HepG2 (cell line): ENCODE measurements around the gene CCDC183. TPM values are rescaled to one million over a fixed set of nuclear protein-coding genes. Genes with fewer than 3 reads are reported as not detected.

Experiments
- EHMT2 ChIP-seq: fragments of 200-600 bp; sonication (generic); IDR thresholded peaks from 2 replicates; pipeline ENCODE4 v1.7.0; 2017; ENCODE audit warnings: antibody characterized with exemption, low read depth, low read length, borderline replicate concordance
- ELF1 ChIP-seq: sonication (generic); formaldehyde crosslinking; IDR thresholded peaks from 2 replicates; pipeline ENCODE4 v1.4.0; 2020; ENCODE audit warnings: missing genetic modification reagents
- JUND ChIP-seq: sonication (generic); formaldehyde crosslinking; IDR thresholded peaks from 2 replicates; pipeline ENCODE4 v1.8.0; 2022; ENCODE audit warnings: mild to moderate bottlenecking, missing genetic modification reagents
- MTF2 ChIP-seq: sonication (generic); formaldehyde crosslinking; IDR thresholded peaks from 2 replicates; pipeline ENCODE4 v1.5.0; 2020; ENCODE audit warnings: missing genetic modification reagents, borderline replicate concordance
- NCOA5 ChIP-seq: sonication (generic); formaldehyde crosslinking; IDR thresholded peaks from 2 replicates; pipeline ENCODE4 v1.4.0; 2020; ENCODE audit warnings: missing genetic modification reagents
- NR2C2 ChIP-seq: sonication (generic); formaldehyde crosslinking; IDR thresholded peaks from 2 replicates; pipeline ENCODE4 v1.4.0; 2020; ENCODE audit warnings: missing genetic modification reagents, mild to moderate bottlenecking, moderate library complexity, borderline replicate concordance
- RNF2 ChIP-seq: fragments of 450-650 bp; conservative IDR thresholded peaks from 2 replicates; pipeline ENCODE4 v1.6.1; 2016; ENCODE audit warnings: low read depth
- SP5 ChIP-seq: IDR thresholded peaks from 2 replicates; pipeline ENCODE4 v1.6.1; 2016; ENCODE audit warnings: low read depth, borderline replicate concordance
- SYNCRIP ChIP-seq: fragments of 200-400 bp; formaldehyde crosslinking; IDR thresholded peaks from 2 replicates; pipeline ENCODE4 v1.6.1; 2018; ENCODE audit warnings: mild to moderate bottlenecking, low read depth, low read length; ENCODE audit not compliant: insufficient read depth
- TAF15 ChIP-seq: fragments of 200-400 bp; formaldehyde crosslinking; IDR thresholded peaks from one replicate; pipeline ENCODE4 v1.6.1; 2018; ENCODE audit warnings: mild to moderate bottlenecking, low read depth, low read length; ENCODE audit not compliant: poor library complexity, severe bottlenecking
- TEAD2 ChIP-seq: sonication (generic); formaldehyde crosslinking; IDR thresholded peaks from 2 replicates; pipeline ENCODE4 v1.9.0; 2021; ENCODE audit warnings: missing genetic modification reagents
- ZNF335 ChIP-seq: sonication (generic); formaldehyde crosslinking; IDR thresholded peaks from 2 replicates; pipeline ENCODE4 v1.4.0; 2020; ENCODE audit warnings: missing genetic modification reagents
- ZNF558 ChIP-seq: sonication (generic); formaldehyde crosslinking; IDR thresholded peaks from 2 replicates; pipeline ENCODE4 v1.9.0; 2022; ENCODE audit warnings: mild to moderate bottlenecking, missing genetic modification reagents, borderline replicate concordance
- ZNF562 ChIP-seq: sonication (generic); formaldehyde crosslinking; IDR thresholded peaks from 2 replicates; pipeline ENCODE4 v1.8.0; 2022; ENCODE audit warnings: missing genetic modification reagents, borderline replicate concordance
- polyA plus RNA-seq, 8 experiments: library from polyadenylated mRNA; depleted of rRNA in 3 of 8; stranded (reverse) in 7 of 8; unstranded in 1 of 8; fragments of >200 nt; fragmentation: Illumina TruSeq in 4 of 8; extraction: Trizol in 4 of 8; gene quantifications; 2 replicates each; pipeline versions ENCODE4 v1.2.1 to v1.2.3, GENCODE V29; 2011 to 2016; ENCODE audit warnings: low read depth in 4 of 8, missing spikeins in 1 of 8, mixed read lengths in 1 of 8; ENCODE audit not compliant: insufficient read depth in 1 of 8
- total RNA-seq, 5 experiments: library from RNA; depleted of rRNA; stranded (reverse); fragments of >200 nt; fragmentation: Illumina TruSeq; extraction: Trizol; gene quantifications; 2 replicates each; pipeline ENCODE4 v1.2.3, GENCODE V29; 2016; ENCODE audit warnings: low read depth in 1 of 5
- TF ChIP-seq, protein P1 (sequence below): sonication (generic); formaldehyde crosslinking; IDR thresholded peaks from 2 replicates; pipeline ENCODE4 v1.4.0; 2020; ENCODE audit warnings: missing genetic modification reagents, borderline replicate concordance
- TF ChIP-seq, protein P2 (sequence below): fragments of 450-650 bp; IDR thresholded peaks from 2 replicates; pipeline ENCODE4 v1.6.1; 2017
- TF ChIP-seq, protein P3 (sequence below): conservative IDR thresholded peaks from 2 replicates; pipeline ENCODE4 v1.6.1; 2018; ENCODE audit warnings: missing genetic modification reagents
- TF ChIP-seq, protein P4 (sequence below): sonication (generic); formaldehyde crosslinking; IDR thresholded peaks from 2 replicates; pipeline ENCODE4 v1.8.0; 2022; ENCODE audit warnings: missing genetic modification reagents, mild to moderate bottlenecking, inconsistent platforms, borderline replicate concordance
- TF ChIP-seq, protein P5 (sequence below): sonication (generic); formaldehyde crosslinking; IDR thresholded peaks from 2 replicates; pipeline ENCODE4 v1.4.0; 2020; ENCODE audit warnings: missing genetic modification reagents

Gene CCDC183
- total and polyA plus RNA-seq, 2 of the 13 experiments (the other 11 are each of a cell fraction or from before 2014, with no cell fraction given), result 5.0 to 66.4 TPM

DNA sequence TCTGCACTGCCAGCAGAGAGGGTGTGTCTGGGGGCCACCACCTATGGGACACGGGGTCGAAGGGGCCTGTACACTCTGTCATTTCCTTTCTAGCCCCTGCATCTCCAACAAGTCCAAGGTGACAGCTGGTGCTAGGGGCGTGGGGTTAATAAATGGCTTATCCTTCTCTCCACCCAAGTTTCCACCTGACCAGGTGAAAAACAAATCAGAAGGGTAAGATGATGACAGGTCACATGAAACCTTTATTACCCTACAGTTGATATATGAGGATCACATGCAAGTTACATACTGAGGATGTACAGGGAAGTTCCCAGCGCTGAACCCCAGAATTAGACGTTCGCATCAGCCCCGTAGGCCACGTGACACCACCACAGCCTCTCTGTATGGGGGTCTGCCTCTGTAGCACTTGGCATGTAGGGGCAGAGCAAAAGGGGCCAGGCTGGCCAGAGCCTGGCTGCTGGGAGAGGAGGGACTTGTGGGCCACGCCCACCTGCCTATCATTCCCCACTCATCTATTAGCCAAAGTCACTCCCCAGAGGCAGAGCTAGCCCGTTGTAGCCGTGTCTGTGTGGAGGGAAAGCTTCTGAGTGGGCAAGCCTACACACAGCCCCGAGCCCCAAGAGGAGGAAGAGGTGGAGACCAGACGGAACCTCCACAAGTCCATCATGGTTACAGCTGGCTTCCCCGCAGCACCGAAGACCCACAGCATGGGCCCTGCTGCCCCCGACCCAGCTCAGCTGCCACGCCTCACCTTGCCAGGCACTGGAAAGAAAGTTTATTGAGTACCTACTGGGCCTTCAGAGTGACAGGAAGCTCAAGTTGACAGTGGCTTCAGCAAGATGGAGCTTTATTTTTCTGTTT is 2.8 kb upstream of the CCDC183 start (continued):
- TF ChIP-seq, protein P1, sequence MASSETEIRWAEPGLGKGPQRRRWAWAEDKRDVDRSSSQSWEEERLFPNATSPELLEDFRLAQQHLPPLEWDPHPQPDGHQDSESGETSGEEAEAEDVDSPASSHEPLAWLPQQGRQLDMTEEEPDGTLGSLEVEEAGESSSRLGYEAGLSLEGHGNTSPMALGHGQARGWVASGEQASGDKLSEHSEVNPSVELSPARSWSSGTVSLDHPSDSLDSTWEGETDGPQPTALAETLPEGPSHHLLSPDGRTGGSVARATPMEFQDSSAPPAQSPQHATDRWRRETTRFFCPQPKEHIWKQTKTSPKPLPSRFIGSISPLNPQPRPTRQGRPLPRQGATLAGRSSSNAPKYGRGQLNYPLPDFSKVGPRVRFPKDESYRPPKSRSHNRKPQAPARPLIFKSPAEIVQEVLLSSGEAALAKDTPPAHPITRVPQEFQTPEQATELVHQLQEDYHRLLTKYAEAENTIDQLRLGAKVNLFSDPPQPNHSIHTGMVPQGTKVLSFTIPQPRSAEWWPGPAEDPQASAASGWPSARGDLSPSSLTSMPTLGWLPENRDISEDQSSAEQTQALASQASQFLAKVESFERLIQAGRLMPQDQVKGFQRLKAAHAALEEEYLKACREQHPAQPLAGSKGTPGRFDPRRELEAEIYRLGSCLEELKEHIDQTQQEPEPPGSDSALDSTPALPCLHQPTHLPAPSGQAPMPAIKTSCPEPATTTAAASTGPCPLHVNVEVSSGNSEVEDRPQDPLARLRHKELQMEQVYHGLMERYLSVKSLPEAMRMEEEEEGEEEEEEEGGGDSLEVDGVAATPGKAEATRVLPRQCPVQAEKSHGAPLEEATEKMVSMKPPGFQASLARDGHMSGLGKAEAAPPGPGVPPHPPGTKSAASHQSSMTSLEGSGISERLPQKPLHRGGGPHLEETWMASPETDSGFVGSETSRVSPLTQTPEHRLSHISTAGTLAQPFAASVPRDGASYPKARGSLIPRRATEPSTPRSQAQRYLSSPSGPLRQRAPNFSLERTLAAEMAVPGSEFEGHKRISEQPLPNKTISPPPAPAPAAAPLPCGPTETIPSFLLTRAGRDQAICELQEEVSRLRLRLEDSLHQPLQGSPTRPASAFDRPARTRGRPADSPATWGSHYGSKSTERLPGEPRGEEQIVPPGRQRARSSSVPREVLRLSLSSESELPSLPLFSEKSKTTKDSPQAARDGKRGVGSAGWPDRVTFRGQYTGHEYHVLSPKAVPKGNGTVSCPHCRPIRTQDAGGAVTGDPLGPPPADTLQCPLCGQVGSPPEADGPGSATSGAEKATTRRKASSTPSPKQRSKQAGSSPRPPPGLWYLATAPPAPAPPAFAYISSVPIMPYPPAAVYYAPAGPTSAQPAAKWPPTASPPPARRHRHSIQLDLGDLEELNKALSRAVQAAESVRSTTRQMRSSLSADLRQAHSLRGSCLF, result no peak
- no peak for TF ChIP-seq SYNCRIP
- no peak for TF ChIP-seq JUND (CRISPR knock-in tag)
- TF ChIP-seq ELF1 (CRISPR knock-in tag), result no peak
- peak; percentile 60 for TF ChIP-seq TAF15
- TF ChIP-seq, protein P2, sequence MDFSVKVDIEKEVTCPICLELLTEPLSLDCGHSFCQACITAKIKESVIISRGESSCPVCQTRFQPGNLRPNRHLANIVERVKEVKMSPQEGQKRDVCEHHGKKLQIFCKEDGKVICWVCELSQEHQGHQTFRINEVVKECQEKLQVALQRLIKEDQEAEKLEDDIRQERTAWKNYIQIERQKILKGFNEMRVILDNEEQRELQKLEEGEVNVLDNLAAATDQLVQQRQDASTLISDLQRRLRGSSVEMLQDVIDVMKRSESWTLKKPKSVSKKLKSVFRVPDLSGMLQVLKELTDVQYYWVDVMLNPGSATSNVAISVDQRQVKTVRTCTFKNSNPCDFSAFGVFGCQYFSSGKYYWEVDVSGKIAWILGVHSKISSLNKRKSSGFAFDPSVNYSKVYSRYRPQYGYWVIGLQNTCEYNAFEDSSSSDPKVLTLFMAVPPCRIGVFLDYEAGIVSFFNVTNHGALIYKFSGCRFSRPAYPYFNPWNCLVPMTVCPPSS, result no peak
- TF ChIP-seq MTF2 (CRISPR knock-in tag), result no peak
- TF ChIP-seq ZNF558 (CRISPR knock-in tag), result no peak; the same call in 1 of the 2 replicates
- no peak for TF ChIP-seq NR2C2 (CRISPR knock-in tag)
- TF ChIP-seq TEAD2, result no peak
- no peak; the same call in 1 of the 2 replicates for TF ChIP-seq NCOA5 (CRISPR knock-in tag)
- TF ChIP-seq ZNF562 (CRISPR knock-in tag), result no peak
- TF ChIP-seq, protein P3, sequence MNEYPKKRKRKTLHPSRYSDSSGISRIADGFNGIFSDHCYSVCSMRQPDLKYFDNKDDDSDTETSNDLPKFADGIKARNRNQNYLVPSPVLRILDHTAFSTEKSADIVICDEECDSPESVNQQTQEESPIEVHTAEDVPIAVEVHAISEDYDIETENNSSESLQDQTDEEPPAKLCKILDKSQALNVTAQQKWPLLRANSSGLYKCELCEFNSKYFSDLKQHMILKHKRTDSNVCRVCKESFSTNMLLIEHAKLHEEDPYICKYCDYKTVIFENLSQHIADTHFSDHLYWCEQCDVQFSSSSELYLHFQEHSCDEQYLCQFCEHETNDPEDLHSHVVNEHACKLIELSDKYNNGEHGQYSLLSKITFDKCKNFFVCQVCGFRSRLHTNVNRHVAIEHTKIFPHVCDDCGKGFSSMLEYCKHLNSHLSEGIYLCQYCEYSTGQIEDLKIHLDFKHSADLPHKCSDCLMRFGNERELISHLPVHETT, result no peak
- no peak for TF ChIP-seq ZNF335 (CRISPR knock-in tag)
- TF ChIP-seq, protein P4, sequence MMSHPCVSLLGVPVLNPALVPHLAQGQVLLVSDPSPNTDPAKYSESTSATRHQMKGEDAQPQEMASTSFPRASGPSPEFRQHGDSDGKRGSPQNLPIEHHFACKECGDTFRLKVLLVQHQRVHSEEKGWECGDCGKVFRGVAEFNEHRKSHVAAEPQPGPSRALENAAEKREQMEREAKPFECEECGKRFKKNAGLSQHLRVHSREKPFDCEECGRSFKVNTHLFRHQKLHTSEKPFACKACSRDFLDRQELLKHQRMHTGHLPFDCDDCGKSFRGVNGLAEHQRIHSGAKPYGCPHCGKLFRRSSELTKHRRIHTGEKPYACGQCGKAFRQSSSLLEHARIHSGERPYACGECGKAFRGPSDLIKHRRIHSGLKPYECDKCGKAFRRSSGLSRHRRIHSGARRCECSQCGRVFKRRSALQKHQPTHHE (CRISPR knock-in tag), result no peak
- no peak for TF ChIP-seq EHMT2
- TF ChIP-seq, protein P5, sequence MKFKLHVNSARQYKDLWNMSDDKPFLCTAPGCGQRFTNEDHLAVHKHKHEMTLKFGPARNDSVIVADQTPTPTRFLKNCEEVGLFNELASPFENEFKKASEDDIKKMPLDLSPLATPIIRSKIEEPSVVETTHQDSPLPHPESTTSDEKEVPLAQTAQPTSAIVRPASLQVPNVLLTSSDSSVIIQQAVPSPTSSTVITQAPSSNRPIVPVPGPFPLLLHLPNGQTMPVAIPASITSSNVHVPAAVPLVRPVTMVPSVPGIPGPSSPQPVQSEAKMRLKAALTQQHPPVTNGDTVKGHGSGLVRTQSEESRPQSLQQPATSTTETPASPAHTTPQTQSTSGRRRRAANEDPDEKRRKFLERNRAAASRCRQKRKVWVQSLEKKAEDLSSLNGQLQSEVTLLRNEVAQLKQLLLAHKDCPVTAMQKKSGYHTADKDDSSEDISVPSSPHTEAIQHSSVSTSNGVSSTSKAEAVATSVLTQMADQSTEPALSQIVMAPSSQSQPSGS, result no peak
- TF ChIP-seq RNF2, result no peak
- peak; percentile 53; the same call in 1 of the 2 replicates for TF ChIP-seq SP5 (CRISPR knock-in tag)
